Measurements from ENCODE around the gene NRXN2.
"Not testable (repeated sequence)": the region's sequence is repeated elsewhere in the genome, so short reads cannot be mapped to it uniquely, and the experiment has no call there.

Gene NRXN2

DNA sequence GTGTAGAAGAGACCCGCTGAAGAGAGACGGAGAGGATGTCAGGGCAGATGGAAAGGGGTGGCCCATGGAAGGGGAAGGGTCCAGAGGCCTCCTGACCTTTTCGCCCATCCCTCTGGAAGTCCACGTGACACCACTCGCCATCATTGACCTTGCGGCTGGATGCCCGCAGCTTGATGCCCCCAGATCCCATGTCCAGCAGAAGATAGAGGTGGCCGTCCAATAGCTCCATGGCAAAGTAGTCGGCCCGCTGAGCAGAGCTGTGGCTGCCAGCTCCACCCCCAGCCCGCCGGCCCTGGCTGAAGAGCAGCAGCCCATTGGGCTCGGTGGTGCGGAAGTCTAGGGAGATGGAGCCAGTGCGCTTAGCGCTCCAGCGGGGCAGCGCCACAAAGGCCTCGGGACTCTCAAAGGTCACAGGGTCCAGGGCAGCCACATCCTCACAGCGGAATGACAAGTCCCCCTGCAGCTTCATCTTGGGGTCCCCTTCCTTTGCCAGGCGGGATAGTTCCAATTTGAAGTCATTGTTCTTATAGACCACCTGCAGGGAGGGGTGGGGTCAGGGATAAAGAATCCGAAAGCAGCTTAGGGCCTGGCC is 55.7 kb downstream of the NRXN2 start:
- no peak for DNase-seq

DNA sequence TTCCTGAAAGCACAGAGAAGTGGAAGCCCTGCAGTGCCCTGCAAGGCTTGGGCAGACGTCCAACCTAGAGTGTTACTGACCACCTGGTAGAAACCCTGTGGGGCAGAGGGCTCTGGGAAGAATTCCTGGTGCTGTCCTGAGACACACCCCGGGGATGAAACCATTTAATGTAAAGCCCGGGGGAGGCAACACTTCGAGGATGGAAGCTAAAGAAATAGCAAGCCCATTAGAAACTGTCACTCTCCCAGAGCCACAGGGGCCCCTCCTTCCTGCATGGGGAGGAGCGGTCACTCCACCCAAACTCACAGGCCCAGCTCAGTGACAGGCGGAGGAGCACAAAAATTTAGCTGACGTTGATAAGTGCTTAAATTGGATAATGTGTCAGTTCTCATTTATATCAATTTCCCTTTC is 57.6 kb downstream of the NRXN2 start:
- DNase-seq = no peak

DNA sequence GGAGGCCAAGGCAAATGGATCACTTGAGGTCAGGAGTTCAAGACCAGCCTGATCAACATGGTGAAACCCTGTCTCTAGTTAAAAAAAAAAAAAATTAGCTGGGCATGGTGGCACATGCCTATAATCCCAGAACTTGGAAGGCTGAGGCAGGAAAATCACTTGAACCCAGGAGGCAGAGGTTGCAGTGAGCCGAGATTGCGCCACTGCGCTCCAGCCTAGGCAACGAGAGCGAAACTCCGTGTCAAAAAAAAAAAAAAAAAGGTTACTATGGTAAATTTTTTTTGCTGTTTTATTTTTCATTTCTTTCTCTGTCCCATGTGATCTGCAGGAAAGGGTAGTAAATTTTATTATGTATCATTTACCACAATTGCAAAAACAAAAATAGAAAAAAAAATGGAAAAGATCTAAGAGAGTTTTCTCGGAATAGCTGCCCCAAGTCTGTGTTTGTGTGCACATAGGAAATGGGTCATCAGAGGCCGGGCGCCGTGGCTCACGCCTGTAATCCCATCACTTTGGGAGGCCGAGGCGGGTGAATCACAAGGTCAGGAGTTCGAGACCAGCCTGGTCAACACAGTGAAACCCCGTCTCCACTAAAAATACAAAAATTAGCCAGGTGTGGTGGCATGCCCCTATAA is 58.6 kb downstream of the NRXN2 start:
- not testable (repeated sequence) for DNase-seq

DNA sequence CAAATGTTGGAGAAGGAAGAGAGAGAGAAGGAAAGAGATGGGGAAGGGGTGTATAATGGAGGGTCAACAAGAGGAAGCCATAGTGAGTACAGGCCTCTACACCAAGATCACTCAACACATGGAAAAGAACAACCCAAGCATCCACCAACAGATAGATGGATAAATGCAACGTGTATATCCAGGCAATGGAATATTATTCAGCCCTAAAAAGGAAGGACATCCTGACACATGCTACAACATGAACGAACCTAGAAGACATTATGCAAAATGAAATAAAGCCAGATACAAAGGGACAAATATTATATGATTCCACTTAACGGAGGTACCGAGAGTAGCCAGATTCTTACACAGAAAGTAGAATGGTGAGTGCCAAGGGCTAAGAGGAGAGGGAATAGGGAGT is 59.3 kb downstream of the NRXN2 start:
- DNase-seq = no peak

DNA sequence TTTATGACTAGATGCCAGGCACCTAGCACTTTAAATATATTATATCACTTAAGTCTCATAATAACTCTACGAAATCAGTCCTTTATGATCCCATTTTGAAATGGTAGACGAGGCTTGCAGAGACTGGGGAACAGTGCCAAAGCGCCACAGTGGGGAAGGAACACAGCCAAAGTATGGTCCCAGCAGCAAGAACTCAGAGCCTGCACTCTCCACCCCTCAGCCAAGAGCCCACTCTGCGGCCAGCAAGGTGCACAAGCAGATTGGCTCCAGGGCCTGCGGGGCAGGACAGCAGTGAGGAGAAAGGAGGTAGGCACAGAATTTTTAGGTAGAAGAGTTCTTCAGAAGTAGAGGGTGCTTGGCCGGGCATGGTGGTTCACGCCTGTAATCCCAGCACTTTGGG is 61.4 kb downstream of the NRXN2 start:
- DNase-seq = no peak

DNA sequence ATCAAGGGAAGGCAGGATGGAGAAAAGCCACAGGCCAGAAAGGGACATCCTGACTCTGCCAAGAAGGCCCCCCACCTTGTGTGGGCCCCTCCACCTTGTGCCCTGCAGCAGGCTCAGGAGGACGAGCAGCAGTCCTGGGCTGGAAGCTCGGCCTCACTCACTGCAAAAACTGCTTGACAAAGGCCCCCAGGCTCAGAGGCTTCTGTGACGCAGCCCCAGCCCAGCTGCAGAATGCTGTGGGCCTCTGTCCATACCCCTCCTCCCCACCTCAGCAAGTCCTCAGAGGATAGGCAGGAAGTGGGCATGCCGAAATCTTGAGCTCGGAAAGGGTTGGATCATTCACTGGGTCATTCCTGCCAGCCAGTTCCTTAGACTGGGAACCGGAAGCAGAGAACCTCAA is 61.9 kb downstream of the NRXN2 start:
- no peak for DNase-seq

DNA sequence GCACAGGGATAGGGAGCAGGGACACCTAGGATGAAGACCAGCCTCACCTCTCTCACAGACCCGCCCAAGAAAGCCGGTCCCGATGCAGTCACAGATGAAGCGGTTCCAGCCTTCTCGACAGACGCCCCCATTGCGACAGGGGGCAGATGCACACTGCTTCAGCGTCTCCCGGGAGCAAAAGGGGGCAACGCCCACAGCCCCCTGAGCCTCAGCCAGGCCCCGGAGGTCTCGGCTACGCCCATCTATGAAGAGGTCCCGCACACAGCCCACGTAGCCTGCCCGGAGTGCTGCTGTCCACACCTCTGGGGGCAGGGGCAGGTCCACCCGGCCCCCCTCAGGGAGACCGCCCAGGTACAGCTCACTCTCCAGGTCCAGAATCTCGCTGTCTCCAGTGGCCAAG is 62.3 kb downstream of the NRXN2 start:
- no peak for DNase-seq

DNA sequence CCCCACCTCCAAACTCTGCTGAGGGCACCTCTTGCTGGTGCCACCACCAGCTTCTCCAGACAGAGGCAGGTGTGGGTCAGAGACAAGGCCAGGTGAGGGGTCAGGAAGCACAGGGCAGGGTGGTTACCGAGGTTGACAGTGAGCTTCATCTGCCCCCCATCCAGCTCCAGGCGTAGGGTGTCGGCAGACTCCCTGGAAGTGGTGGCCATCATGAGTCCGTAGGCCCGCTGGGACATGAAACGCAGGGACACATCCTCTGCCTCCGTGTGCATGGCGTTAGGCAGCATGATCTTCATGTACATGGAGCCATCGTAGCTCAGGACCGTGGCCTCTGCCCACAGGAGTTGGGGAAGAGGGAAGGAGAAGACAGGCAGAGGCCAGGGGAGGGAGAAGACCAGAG is 62.8 kb downstream of the NRXN2 start:
- DNase-seq = no peak

DNA sequence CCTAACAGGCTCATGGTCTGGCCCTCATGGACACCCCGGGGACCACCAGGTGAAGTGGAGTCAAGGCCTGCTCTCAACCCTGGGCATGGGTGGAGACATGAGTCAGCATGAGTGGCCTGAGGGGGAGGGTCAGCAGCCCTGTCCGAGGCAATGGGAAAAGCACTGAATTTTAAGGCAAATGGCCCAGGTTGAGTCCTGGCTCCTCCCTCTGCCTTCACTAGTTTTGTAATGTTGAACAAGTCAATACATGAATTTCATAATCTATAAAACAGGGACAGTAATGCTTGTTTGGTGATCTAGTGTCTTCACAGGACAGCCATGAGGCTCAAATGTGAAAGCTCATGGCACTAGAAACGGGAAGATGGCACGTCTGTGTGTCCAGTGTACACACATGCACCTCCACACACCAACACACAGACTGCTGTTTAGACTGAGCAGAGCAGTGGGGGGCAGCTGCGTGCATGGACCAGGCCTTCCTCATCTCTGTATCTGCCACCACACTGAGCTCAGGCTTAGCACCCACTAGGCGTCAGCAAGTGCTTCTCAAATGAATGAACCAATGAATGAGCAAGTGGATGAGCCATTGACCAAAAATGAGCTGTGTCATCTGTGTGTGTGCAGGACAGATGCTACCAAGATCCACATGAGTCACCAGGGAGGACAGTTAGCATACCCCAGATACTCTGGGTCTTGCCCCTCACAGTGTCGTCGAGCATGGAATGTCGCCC is 63.4 kb downstream of the NRXN2 start:
- peak; percentile 89 for DNase-seq

DNA sequence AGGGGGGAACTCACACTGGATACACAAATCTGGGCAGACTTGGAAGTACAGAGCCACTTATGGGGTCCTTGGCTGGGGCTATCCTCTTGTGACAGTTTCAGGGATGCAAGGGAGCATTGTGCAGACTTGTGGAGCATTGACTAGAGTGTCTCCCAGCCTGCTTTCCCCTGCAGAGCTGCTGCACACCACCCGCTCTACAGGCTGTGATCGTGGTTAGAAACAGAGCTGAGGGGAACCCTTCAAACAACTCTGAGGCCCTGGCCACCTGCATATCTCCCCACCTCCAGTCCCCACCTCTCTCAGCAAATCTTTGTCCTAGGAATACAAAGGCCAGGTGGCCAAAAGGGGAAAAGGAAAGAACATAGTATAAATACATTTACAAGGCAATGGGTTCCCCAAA is 64.7 kb downstream of the NRXN2 start:
- DNase-seq = no peak

DNA sequence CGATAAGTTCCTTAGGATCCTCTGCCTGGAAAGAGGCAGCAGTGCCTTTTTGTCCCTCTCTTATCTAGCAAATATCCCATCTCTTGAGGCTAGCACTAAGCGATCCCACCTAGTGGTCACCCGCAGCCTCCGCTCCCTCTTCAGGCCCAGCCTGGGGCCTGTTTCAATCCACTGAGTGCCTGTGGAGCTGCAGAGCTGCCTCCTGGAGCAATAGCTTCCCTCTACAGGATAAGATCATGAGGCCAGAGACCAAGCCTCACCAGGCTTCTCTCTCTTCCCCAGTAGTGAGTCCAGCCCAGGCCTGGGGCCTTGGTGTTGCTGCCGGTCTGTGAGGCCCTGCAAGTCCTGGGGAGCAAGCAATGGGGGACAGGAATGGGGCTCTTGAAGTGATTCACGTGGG is 66.1 kb downstream of the NRXN2 start:
- peak; percentile 75 for DNase-seq

DNA sequence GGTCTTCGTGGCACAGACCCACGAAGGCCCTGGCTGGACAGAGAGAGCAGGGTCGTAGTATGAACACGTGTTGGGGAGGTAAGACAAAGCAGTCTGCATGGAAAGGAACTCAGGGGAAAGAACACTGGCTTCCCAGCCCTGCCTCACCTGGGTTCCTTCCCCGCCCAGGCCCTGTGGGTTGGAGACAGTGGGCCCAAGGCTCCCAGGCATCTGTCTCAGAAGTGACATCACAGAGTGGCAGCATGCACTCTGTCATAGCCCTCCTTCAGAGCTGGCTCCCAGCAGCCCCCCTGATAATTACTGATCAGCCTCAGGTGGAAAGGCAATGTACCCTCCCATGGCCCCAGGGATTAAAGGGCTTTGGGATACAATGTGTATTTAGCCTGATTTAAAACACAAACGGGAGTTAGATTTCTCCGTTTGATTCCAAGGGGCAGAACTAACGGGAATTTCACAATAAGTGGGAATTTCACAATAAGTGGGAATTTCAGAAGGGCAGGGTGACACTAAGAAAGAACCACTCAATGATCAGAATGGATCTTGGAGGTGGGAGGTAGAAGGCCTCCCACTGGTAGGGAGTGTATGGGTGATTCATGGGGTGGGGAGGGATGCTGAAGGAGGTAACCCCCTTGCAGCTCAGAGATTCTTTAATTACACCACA is 66.9 kb downstream of the NRXN2 start:
- DNase-seq = no peak

DNA sequence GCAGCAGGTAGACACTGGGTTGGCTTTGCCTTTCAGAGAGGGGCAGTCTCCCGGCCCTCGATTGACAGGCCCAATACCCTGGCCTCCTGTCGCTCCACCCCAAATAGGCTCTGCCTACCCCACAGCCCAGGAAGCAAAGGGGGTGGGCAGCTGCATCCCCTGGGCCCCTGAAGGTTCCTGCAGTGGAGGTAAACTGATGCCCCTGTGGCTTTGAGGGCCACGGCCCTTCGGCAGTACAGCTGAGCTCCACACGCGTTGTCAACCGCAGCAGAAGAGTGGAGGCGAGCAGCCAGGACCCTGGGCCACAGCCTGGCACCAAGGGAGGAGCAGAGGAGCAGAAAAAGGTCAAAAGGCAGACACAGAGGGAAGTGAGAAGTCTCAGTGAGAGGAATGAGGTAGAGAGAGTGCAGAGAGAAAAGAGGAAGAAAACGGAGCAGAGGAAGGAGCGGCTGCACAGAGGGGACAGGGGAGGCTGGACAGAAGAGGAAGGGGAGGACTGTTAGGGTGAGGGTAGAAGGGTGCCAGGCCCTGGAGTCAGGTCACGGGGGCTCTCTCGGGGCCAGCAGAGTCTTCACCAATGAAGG is 67.9 kb downstream of the NRXN2 start:
- no peak for DNase-seq

DNA sequence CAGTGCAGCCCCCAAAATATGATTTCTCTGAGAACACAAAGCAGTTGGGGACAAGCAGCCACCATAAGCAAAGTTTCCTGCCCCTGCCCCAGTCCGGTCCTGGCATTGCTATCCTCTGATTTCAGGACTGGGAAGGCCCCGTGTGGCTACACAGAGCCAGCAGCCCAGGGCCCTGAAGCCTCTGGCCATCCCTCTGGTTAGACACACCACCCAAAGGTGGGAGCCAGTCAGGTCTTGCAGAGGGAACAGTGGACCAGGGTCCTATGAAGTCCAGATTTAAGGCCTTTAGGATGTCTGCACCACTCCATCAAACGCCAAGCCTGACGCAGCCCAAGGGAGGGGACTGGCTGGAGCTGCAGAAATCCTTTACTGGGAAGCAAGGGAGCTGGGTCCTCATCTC is 68.6 kb downstream of the NRXN2 start:
- no peak for DNase-seq

DNA sequence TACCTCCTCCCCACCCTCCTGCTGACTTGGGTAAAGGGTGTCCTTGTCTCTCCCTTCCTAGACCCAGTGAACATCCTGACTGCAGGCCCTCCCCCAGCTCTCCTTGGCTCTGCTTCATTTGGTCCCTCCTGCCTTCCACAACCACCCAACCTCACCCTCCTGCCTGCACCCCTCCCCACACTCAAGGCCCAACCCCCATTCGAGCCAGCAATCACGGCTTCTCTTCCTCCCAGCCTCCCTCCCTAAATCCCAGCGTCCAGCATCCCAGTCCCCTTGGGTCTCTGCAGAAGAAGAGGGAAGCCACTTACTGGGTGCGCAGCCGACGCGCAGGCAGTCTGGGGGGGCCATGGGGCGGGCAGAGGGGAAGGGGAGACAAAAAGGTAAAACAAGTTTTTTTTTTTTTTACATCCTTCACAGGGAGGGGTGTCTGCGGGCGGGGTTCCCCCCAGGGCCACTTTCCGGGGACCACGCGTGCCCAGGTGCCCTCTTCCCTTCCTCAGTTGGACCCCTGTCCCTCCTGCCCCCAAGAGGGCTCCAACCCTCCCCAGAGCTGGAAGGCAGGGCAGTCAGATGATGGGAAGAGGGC is 69.5 kb downstream of the NRXN2 start:
- DNase-seq = no peak

DNA sequence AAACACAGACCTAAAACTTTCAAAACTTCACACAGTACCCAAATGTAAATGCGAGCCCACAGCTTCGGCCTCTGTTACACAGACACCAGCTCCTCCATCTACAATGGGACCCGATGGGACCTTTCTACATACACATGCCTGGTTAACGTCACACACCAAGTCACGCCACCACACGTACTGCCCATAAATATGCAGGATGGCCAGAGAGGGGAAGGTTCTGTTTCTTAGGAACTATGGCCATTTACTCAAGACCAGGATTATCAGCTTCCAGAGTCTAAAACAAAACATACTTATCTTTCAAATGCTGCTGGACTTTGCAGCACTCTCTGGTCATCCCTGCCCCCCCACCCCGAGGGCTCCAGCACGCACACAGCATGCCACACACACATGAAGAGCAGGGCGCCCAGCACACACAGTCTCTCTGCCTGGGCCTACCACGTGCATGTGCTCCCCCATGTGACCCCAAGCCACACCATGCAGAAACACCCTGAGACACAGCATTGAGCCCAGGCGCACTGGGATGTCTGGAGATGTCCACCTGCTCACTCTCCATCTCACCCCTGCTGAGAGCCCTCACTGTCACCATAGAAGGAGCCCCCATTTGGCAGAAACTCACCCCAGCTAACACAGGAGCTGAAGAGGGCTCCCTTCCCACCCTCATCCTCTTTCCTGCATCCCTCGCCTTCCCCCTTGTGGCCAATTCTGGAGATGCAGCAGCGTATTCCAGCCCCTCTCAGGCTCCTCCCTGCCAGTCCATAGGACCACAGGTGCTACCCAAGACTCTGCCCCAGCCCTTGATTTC is 70.2 kb downstream of the NRXN2 start:
- peak; percentile 97 for DNase-seq

DNA sequence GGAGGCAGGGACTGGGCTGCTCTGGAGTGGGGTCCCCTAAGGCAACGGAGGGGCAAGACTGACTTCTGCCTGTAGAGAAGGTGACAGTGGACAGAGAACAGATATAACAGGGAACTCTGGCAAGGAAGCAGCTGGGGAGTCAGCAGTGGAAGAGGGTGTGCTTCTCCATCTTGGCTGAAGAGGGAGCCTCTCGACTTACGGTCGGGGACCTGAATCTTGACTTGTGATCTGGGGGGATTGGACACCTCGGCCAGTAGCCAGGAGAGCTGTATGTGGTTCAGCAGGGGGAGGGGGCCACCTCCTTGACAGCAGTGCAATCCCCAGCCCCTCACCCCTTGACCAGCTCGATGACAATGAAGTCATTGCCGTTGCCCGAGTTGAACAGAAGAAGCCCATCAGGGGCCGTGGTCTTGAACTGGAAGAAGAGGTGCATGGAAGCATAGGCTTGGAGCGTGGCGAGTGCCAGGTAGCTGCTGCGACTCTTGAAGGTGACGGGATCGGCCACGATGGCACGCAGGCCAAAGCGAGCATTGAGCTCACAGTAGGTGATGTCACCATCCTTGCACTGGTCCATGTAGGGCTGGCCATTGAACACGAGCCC is 72.0 kb downstream of the NRXN2 start:
- DNase-seq = peak; percentile 81

DNA sequence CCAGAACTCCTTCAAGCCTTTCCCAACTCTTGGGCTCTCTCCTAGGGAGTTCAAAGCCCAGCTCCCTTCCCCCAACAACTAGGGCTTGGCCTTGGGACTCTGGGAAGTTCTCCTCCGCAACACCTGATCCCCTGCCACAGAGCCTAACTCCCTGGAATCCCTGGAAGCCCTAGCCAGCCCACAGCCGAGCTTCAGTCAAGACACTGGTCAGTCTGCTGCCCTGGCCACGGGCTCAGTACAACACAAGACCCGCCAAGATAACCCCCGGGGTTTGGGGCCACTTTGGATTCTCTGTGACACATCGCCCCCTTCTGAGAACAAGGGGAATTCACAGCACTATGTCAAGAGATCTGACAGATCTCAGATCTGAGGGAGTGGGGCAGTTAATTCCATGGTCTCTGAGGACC is 73.7 kb downstream of the NRXN2 start:
- peak; percentile 72 for DNase-seq

DNA sequence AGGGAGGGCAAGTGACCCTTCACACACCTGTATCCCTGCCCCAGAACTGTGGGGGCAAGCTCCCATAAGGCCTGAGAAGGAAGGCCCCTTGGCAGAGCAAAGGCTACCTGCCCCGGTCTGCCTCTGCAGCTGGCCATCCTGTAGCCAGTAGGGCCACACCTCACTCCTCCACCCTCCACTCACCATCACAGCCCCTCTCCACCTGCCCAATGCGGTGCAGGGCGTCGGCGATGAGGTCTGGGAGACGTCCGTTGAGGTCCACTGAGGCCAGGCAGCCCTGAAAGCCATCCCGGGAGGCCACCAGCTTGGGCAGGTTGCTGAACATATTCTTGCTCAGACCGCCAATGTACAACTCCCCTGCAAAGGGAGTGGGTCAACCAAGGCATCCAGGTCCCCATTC is 74.4 kb downstream of the NRXN2 start:
- no peak for DNase-seq

DNA sequence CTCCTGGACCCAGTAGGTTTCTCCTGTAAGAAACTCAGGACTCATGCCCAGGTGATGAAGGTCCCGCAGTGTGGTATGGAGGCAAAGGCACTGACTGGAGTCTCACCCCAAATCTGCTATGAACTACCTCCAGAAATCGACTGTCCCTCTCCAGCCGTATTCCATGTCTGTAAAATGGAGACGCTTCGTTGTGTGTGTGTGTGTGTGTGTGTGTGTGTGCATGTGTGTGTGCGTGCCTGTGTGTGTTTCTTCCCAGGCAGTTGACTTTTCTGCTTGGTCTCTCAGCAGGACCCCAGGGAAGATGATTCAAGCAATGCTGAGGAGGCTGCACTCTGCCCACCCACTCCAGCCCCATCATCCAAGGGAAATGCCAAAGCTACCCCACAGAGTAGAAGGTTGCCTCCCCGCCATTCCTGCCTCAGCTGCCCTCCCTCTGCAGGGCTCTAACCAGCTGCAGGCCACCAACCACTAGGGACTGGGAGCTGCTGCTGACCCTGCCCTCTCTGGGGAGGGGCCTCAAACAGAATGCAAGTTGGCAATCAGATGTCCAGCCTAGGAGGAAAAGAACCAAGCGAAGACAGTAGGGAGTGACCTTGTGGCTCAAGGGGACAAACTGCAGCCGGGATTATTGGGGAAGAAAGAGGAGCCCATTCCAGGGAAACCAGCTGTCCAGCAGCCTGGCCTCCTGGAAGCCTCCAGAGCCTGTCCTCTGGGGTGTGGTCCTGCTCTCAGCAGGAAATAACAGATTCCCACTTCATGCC is 75.8 kb downstream of the NRXN2 start:
- no peak for DNase-seq

DNA sequence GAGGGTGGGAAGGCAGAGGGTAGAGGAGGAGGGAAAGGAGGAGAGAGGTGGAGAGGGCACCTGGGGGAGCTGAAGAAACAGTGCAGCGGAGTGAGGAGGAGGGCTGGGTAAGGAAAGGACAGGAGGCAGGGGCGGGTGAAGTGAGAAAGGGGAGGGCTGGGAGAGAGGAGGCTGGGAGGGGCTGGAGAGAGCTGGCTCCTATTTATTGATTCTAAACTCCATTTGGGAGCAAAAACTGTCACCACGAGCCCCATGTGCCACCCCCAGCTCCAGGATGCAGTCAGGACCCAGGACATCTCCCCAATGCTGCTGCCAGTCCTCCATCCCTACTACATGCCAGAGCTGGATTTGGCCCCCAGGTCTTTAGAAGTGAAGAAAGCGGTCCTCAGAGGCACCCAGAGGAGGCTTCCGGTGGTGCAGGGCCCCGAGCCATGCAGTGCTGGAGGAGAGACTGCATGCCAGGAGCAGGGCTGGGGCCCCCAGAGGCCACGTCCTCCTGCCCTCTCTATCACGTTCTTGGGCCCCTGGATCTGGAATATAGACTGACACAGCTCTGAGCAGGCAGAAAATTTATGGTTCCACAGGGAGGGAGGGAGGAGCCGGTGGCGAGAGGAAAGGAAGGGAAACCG is 78.2 kb downstream of the NRXN2 start:
- peak; percentile 91 for DNase-seq
